Measurements from ENCODE around the gene EPHA4.

The EPHA4 gene

DNA sequence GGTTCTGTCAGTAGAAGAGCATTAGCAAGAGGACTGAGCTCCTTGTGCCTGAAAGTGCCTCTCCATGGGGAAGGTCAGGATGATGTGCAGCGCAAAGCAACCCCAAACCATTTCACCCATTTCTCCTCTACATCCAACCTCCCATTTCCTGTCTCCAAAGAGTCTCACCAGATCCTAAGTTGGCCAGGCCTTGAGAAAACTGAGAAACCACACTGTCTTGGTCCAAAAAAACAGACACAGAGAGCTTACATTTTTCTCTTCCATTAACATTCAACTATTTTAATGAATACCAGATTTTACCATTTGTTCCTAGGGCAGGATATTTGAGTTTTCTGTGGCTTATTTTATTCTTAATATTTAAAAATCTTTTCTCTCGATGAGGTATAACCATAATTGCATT is 195.0 kb downstream of the EPHA4 start:
- FAIRE-seq (no peak), DNase-seq (ENCODE audit: insufficient read length, low spot score) (no peak)
- TF ChIP-seq POLR2AphosphoS5 (IDR thresholded peaks at IDR 0.05; ENCODE audit: low read depth, low read length), result no peak
- TF ChIP-seq POU2F2 (IDR thresholded peaks at IDR 0.05; ENCODE audit: low read depth, low read length), result no peak
- no peak for TF ChIP-seq POLR2A (IDR thresholded peaks at IDR 0.05; ENCODE audit: low read depth, low read length)
- no peak for TF ChIP-seq TAF1 (IDR thresholded peaks at IDR 0.05; ENCODE audit: low read depth, low read length)
- no peak for TF ChIP-seq SPI1 (IDR thresholded peaks at IDR 0.05; ENCODE audit: low read depth, low read length)
- TF ChIP-seq PAX5 (IDR thresholded peaks at IDR 0.05; ENCODE audit: insufficient read depth, low read length, severe bottlenecking), result no peak

DNA sequence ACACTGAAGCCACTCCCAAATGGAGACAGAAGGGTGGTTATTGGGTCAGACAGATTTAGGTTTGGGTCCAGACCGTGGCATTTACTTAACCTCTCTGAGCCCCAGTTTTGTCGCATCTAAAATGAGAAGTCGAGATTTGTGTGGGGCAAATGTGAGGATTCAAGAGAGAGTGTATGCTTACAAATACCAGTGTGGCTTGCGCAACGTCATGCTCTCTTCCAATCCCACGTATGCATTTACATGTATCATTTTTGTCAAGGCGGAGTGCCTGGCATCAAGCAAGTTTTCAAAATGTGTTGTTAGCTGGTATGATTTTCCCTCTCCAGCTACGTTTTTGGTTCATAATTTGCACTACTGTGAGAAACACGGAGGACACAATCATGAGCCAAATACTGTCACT is 197.9 kb downstream of the EPHA4 start:
- no peak for DNase-seq (ENCODE audit: insufficient read length, low spot score)
- no peak for TF ChIP-seq SPI1 (IDR thresholded peaks at IDR 0.05; ENCODE audit: low read depth, low read length)
- TF ChIP-seq PAX5 (IDR thresholded peaks at IDR 0.05; ENCODE audit: insufficient read depth, low read length, severe bottlenecking), result no peak
- no peak for TF ChIP-seq POLR2AphosphoS5 (IDR thresholded peaks at IDR 0.05; ENCODE audit: low read depth, low read length)
- no peak for TF ChIP-seq POU2F2 (IDR thresholded peaks at IDR 0.05; ENCODE audit: low read depth, low read length)
- no peak for TF ChIP-seq POLR2A (IDR thresholded peaks at IDR 0.05; ENCODE audit: low read depth, low read length)
- no peak for TF ChIP-seq TAF1 (IDR thresholded peaks at IDR 0.05; ENCODE audit: low read depth, low read length)
- no peak for FAIRE-seq

DNA sequence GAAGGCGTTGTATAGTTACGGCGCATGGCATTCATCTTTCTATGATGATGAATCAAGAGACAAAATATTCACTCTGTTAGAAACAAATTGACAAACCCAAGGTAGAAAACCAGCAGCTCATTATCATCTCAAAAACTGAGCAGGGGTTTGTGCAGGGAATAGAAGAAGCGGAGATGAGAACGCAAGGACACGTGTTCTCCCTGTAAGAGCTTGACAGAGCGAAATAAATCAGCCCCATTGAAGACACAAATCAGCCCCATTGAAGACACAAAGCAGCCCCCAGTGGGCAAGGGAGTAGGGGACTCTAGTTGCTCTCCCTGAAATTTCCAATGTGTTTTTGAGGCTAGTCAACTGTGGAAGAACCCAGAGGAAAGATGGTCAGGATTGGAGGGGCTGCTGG is 199.2 kb downstream of the EPHA4 start:
- FAIRE-seq (no peak), DNase-seq (ENCODE audit: insufficient read length, low spot score) (no peak)
- TF ChIP-seq TAF1 (IDR thresholded peaks at IDR 0.05; ENCODE audit: low read depth, low read length), result no peak
- TF ChIP-seq POLR2A (IDR thresholded peaks at IDR 0.05; ENCODE audit: low read depth, low read length), result no peak
- no peak for TF ChIP-seq SPI1 (IDR thresholded peaks at IDR 0.05; ENCODE audit: low read depth, low read length)
- no peak for TF ChIP-seq POU2F2 (IDR thresholded peaks at IDR 0.05; ENCODE audit: low read depth, low read length)

DNA sequence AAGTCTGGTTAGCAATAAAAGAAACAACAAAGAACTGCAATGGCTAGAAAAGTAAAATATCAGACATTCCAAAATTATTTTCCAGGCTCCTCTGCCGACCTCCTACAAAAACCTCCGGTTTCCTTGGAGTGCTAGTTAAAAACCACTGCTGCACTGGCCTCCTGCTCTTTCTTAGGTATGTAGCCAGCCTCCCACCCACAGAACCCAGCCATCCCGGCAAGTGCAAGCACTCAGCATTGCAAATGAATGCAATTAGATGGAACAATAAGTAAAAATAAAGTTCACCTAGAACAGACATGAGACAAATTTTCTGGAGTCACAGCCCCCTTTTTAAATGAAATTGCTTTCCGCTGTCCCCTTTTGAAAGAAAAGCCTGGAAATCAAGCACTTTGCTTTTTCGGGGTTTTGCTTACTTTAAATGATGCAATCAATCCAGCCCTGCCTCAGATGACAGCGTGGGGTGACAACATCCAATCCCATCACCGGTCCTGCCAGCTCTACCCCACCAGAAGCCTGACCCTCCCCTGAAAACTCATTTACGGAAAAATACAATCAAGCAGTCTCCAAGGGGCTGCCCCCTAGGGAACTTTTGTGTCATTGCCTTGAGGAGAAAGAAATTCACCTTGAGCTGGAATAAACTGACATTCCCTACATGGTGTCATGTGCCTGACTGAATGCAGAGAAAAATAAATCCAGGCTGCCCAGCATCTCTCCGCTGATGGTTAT is 199.8 kb downstream of the EPHA4 start:
- FAIRE-seq (no peak), DNase-seq (ENCODE audit: insufficient read length, low spot score) (no peak)
- no peak for TF ChIP-seq POLR2A (IDR thresholded peaks at IDR 0.05; ENCODE audit: low read depth, low read length)
- no peak for TF ChIP-seq SPI1 (IDR thresholded peaks at IDR 0.05; ENCODE audit: low read depth, low read length)
- no peak for TF ChIP-seq PAX5 (IDR thresholded peaks at IDR 0.05; ENCODE audit: insufficient read depth, low read length, severe bottlenecking)
- TF ChIP-seq POU2F2 (IDR thresholded peaks at IDR 0.05; ENCODE audit: low read depth, low read length), result no peak
- TF ChIP-seq POLR2AphosphoS5 (IDR thresholded peaks at IDR 0.05; ENCODE audit: low read depth, low read length), result no peak
- TF ChIP-seq TAF1 (IDR thresholded peaks at IDR 0.05; ENCODE audit: low read depth, low read length), result no peak

DNA sequence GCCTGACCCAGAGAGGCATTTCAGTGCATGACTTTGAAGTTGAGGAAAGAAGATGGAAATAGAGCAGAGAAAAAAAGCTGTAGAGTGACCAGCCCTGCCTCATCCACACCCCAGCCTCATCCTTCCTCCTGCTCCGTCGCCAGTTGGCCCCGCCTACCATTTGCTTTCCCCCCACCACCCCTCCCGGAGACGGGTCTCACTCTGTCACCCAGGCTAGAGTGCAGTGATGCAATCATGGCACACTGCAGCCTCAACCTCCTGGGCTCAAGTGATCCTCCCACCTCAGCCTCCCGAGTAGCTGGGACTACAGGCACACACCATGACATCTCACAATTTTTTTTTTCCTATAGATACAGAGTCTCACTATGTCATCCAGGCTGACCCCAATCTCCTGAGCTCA is 200.8 kb downstream of the EPHA4 start:
- TF ChIP-seq POLR2AphosphoS5 (IDR thresholded peaks at IDR 0.05; ENCODE audit: low read depth, low read length) (no peak), TAF1 (IDR thresholded peaks at IDR 0.05; ENCODE audit: low read depth, low read length) (no peak), PAX5 (IDR thresholded peaks at IDR 0.05; ENCODE audit: insufficient read depth, low read length, severe bottlenecking) (no peak), POLR2A (IDR thresholded peaks at IDR 0.05; ENCODE audit: low read depth, low read length) (no peak), POU2F2 (IDR thresholded peaks at IDR 0.05; ENCODE audit: low read depth, low read length) (no peak), SPI1 (IDR thresholded peaks at IDR 0.05; ENCODE audit: low read depth, low read length) (no peak)
- DNase-seq (ENCODE audit: insufficient read length, low spot score) (no peak), FAIRE-seq (no peak)

DNA sequence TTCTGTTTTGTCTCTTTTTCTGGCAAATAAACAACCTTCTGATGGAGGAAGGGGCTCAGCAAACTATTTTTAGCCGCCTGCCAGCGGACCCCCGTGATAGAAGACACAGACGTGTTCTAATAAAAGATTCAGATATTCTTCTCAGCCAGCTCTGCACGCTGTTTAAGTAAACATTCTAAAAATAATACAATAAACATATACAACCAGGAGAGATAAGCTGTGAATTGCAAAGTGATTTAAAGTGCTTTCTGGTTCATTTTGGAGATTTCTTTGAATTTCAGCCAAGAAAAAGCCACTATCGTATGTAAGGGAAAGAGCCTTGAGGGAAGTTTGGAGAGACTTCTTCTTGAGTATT is 201.3 kb downstream of the EPHA4 start:
- FAIRE-seq (no peak), DNase-seq (ENCODE audit: insufficient read length, low spot score) (no peak)
- TF ChIP-seq POLR2AphosphoS5 (IDR thresholded peaks at IDR 0.05; ENCODE audit: low read depth, low read length), result no peak
- no peak for TF ChIP-seq POLR2A (IDR thresholded peaks at IDR 0.05; ENCODE audit: low read depth, low read length)
- TF ChIP-seq TAF1 (IDR thresholded peaks at IDR 0.05; ENCODE audit: low read depth, low read length), result no peak
- no peak for TF ChIP-seq PAX5 (IDR thresholded peaks at IDR 0.05; ENCODE audit: insufficient read depth, low read length, severe bottlenecking)
- TF ChIP-seq POU2F2 (IDR thresholded peaks at IDR 0.05; ENCODE audit: low read depth, low read length), result no peak
- no peak for TF ChIP-seq SPI1 (IDR thresholded peaks at IDR 0.05; ENCODE audit: low read depth, low read length)

DNA sequence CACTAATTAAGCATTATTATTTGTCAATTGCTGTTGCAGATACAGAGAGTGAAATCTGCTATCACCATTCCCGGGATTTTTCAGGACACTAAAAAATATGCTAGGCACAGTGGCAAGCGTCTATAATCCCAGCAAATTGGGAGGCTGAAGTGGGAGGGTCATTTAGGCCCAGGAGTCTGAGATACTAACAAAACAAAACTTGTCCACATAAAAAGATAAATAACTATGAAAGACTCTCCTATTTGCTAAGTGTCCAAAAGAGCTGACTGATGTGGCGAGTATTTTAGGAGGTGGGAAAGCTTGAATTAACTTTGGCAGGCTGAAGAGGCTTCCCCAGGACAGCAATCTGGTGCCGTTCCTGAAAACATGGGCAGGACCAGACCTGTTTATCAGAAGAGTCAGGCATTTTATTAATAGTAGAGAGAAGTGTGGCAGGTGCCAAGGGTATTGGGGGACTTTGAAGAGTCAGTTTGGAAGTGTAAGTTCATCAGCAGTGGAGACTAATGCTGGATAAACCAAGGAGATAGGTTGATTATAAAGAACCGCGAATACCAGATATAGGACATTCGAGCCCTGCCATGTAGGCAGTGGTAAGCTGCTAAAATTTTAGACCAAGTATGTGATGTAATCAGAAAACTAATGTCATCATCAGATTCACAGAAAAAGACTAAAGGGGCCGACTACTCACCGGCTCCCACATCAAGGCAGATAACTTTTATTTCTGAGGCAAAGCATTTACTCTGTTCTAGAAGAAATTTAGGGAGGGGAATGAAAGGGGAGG is 201.8 kb downstream of the EPHA4 start:
- DNase-seq (ENCODE audit: insufficient read length, low spot score) (no peak), FAIRE-seq (no peak)
- TF ChIP-seq POU2F2 (IDR thresholded peaks at IDR 0.05; ENCODE audit: low read depth, low read length), result no peak
- no peak for TF ChIP-seq TAF1 (IDR thresholded peaks at IDR 0.05; ENCODE audit: low read depth, low read length)
- no peak for TF ChIP-seq POLR2AphosphoS5 (IDR thresholded peaks at IDR 0.05; ENCODE audit: low read depth, low read length)
- TF ChIP-seq PAX5 (IDR thresholded peaks at IDR 0.05; ENCODE audit: insufficient read depth, low read length, severe bottlenecking), result no peak
- no peak for TF ChIP-seq SPI1 (IDR thresholded peaks at IDR 0.05; ENCODE audit: low read depth, low read length)
- TF ChIP-seq POLR2A (IDR thresholded peaks at IDR 0.05; ENCODE audit: low read depth, low read length), result no peak
